DOHH2 (cell line): ENCODE data around the gene C11orf54.

Experiments
- H3F3A ChIP-seq: fragments of 200-600 bp; sonication (generic), shearing (Covaris generic); 2 replicates; pipeline ENCODE4 v1.6.0; 2016; ENCODE audit warnings: antibody characterized with exemption, mild to moderate bottlenecking; ENCODE audit not compliant: control insufficient read depth, insufficient read depth
- H3K27ac ChIP-seq: fragments of 200-600 bp; sonication (generic); 2 replicates; pipeline ENCODE4 v1.5.1; 2014; ENCODE audit warnings: low read depth, mild to moderate bottlenecking, low read length, moderate library complexity
- H3K27me3 ChIP-seq: fragments of 200-600 bp; sonication (generic); 2 replicates; pipeline ENCODE4 v1.6.1; 2014; ENCODE audit warnings: mild to moderate bottlenecking, low read length, mixed read lengths; ENCODE audit not compliant: control insufficient read depth
- H3K36me3 ChIP-seq: fragments of 200-600 bp; sonication (generic); 2 replicates; pipeline ENCODE4 v1.6.1; 2014; ENCODE audit warnings: mild to moderate bottlenecking, low read length, moderate library complexity, mixed read lengths; ENCODE audit not compliant: control insufficient read depth
- H3K4me1 ChIP-seq: fragments of 200-600 bp; sonication (generic); 2 replicates; pipeline ENCODE4 v1.6.1; 2014; ENCODE audit warnings: mild to moderate bottlenecking, low read length, mixed read lengths; ENCODE audit not compliant: control insufficient read depth
- H3K4me2 ChIP-seq: fragments of 200-600 bp; sonication (generic); 2 replicates; pipeline ENCODE4 v1.6.0; 2014; ENCODE audit warnings: mild to moderate bottlenecking, low read length, moderate library complexity
- H3K4me3 ChIP-seq: fragments of 200-600 bp; sonication (generic); 2 replicates; pipeline ENCODE4 v1.5.1; 2014; ENCODE audit warnings: mild to moderate bottlenecking, low read length, mixed read lengths
- H3K79me2 ChIP-seq: fragments of 200-600 bp; sonication (generic); 2 replicates; pipeline ENCODE4 v1.6.1; 2014; ENCODE audit warnings: mild to moderate bottlenecking, low read length, mixed read lengths; ENCODE audit not compliant: control insufficient read depth
- H3K9me2 ChIP-seq: fragments of 200-600 bp; sonication (generic); replicated peaks from 2 replicates; pipeline ENCODE4 v1.6.1; 2014; ENCODE audit warnings: mild to moderate bottlenecking, low read length, mixed read lengths; ENCODE audit not compliant: control insufficient read depth
- H3K9me3 ChIP-seq: fragments of 200-600 bp; sonication (generic); 2 replicates; pipeline ENCODE4 v1.6.1; 2014; ENCODE audit warnings: antibody characterized with exemption, low read length, mixed read lengths; ENCODE audit not compliant: control insufficient read depth, insufficient read depth
- H4K20me1 ChIP-seq: fragments of 200-600 bp; sonication (generic); 2 replicates; pipeline ENCODE4 v1.6.0; 2014; ENCODE audit warnings: low read depth, mild to moderate bottlenecking, antibody characterized with exemption, low read length, moderate library complexity; ENCODE audit not compliant: control insufficient read depth, insufficient read depth
- EZH2phosphoT487 ChIP-seq: fragments of 200-600 bp; sonication (generic); IDR thresholded peaks from 2 replicates; pipeline ENCODE4 v1.6.1; 2017; ENCODE audit warnings: borderline replicate concordance, mild to moderate bottlenecking, antibody characterized with exemption, low read length, moderate library complexity, mixed read lengths
- TF ChIP-seq, protein P1 (sequence below): fragments of 200-600 bp; sonication (generic); IDR thresholded peaks from one replicate; pipeline ENCODE4 v1.5.1; 2014; ENCODE audit warnings: antibody characterized with exemption, mild to moderate bottlenecking, low read depth, low read length; ENCODE audit not compliant: poor library complexity, severe bottlenecking

The C11orf54 gene

DNA sequence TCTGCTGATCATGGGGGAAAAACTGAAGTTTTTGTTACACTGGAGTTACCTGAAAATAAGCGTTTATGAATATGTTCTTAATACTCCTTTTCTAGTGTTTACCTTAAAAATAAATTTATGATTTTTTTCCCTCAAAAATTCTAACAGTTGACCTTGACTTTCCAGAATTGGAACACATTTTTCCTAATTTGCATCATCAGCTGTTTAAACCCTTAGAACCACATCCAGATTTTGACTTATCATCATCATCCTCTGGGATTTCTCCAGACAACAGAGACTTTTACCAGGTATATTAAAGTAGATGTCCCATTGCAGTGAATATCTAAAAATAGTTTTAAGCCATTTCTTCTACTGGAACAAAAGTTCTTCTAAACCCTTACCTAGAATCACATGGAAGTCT lies 17.4 kb upstream of the C11orf54 start:
- Histone ChIP-seq H3K4me1 (no peaks in the 10 kb centered on the region), H3K9me2 (no peaks in the 10 kb centered on the region), H3F3A (peaks cover 54% of the 10 kb centered on the region), H3K27me3 (no peaks in the 10 kb centered on the region), H3K27ac (no peak overlapping the region), H4K20me1 (no peaks in the 10 kb centered on the region; the same call in 1 of the 2 replicates), H3K4me2 (no peak overlapping the region), H3K36me3 (peaks cover 83% of the 10 kb centered on the region), H3K4me3 (no peak overlapping the region), H3K9me3 (no peaks in the 10 kb centered on the region), H3K79me2 (0 out of 2 replicates have a peak, but pooled peaks cover 2% of the 10 kb centered on the region)
- TF ChIP-seq, protein P1, sequence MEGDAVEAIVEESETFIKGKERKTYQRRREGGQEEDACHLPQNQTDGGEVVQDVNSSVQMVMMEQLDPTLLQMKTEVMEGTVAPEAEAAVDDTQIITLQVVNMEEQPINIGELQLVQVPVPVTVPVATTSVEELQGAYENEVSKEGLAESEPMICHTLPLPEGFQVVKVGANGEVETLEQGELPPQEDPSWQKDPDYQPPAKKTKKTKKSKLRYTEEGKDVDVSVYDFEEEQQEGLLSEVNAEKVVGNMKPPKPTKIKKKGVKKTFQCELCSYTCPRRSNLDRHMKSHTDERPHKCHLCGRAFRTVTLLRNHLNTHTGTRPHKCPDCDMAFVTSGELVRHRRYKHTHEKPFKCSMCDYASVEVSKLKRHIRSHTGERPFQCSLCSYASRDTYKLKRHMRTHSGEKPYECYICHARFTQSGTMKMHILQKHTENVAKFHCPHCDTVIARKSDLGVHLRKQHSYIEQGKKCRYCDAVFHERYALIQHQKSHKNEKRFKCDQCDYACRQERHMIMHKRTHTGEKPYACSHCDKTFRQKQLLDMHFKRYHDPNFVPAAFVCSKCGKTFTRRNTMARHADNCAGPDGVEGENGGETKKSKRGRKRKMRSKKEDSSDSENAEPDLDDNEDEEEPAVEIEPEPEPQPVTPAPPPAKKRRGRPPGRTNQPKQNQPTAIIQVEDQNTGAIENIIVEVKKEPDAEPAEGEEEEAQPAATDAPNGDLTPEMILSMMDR, result no peak
- no peak for TF ChIP-seq EZH2phosphoT487

DNA sequence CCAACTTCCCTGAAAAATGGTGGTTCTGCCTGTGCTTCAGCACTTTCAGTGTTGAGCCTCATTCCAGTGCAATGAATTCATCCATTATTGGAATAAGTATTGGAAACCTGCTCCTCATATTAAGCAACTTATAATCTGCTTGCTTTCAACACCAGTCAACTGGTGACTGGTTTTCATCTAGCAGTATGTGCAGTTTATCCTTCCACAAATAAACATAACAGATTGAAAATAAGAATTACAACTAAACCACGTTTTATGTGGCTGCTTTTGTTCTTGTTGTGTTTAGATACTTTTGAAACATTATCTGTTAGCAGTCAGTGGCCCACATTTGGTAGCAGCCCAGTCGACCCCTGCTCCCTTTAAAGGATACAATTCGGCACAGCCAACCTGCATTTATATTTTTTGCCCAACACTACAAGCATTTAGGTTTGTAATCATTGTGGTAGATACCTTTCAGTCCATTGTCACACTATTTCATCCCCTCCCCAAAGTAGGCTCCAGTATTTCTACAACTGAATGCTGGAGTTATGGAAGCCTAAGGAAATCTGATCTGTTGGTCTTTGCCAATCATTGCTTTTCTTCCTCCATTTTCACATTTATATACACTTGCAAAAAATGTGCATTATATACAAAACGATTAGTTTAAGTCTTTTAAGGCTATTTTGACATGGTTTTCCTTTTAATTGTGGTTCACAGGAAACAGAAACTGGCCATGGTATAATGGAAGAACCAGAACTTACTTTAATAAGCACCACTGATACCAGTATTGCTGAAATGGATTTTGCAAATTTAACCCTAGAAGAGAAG lies 13.3 kb upstream of the C11orf54 start:
- H3K9me2 ChIP-seq, result no peaks in the 10 kb centered on the region
- H3K36me3 ChIP-seq, result peaks cover 91% of the 10 kb centered on the region
- H3K27me3 ChIP-seq, result no peaks in the 10 kb centered on the region
- peaks cover 2% of the 10 kb centered on the region; the same call in 1 of the 2 replicates for H3K79me2 ChIP-seq
- peak overlapping the region; percentile 20 for H3K27ac ChIP-seq
- no peak overlapping the region for H3K4me2 ChIP-seq
- H3K9me3 ChIP-seq, result no peaks in the 10 kb centered on the region
- H4K20me1 ChIP-seq, result peaks cover 18% of the 10 kb centered on the region
- no peaks in the 10 kb centered on the region for H3K4me1 ChIP-seq
- H3F3A ChIP-seq, result peaks cover 89% of the 10 kb centered on the region
- no peak overlapping the region for H3K4me3 ChIP-seq
- no peak for TF ChIP-seq EZH2phosphoT487
- TF ChIP-seq, protein P1, result no peak

DNA sequence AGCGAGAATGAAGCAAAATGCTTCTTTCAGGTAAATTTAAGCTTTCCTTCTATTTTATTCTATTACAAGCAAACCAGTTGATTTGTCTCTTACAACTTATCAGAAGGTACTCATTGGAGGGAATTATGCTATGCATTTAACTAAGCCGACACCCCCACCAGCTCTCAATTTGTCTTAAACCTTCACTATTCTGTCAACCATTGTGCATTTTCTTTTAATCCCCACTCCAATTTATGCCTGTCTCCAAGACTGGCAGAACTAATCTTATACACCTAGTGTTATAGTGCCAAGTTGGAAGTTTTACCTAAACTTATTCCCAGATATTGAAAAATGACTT lies 12.7 kb upstream of the C11orf54 start:
- Histone ChIP-seq H3K27ac (no peak overlapping the region), H3K4me2 (no peak overlapping the region), H3F3A (peaks cover 90% of the 10 kb centered on the region), H3K4me1 (no peaks in the 10 kb centered on the region), H3K9me3 (no peaks in the 10 kb centered on the region), H3K79me2 (peaks cover 6% of the 10 kb centered on the region; the same call in 1 of the 2 replicates), H3K36me3 (peaks cover 92% of the 10 kb centered on the region), H4K20me1 (peaks cover 24% of the 10 kb centered on the region), H3K4me3 (no peak overlapping the region), H3K9me2 (no peaks in the 10 kb centered on the region), H3K27me3 (no peaks in the 10 kb centered on the region)
- TF ChIP-seq EZH2phosphoT487, result no peak
- TF ChIP-seq, protein P1, result no peak
